GM03348 (cell line): ENCODE data around the gene AJUBA.
A peak's percentile ranks its signal among the peaks of the same experiment; 100 is the strongest.
"Not testable (repeated sequence)": the region's sequence is repeated elsewhere in the genome, so short reads cannot be mapped to it uniquely, and the experiment has no call there.

Experiments used
- DNase-seq: peaks from one replicate; pipeline ENCODE4 v3.0.0; 2012; ENCODE audit warnings: low spot score

Gene AJUBA

GRCh38 chr14:22982477-22983245, at the start of gene AJUBA:
Gene AJUBA, minus strand, starts transcription at chr14:22982551. Its CDS starts 285 bp downstream, at chr14:22982266.
- peak; percentile 97 for DNase-seq

- DNase-seq = no peak
These were observed 48.6 kb upstream of the AJUBA start for GRCh38 chr14:23030936-23031335.

GRCh38 chr14:23028799-23029198, 46.4 kb upstream of the AJUBA start:
- DNase-seq = no peak

- DNase-seq = no peak
These were observed 42.9 kb upstream of the AJUBA start for GRCh38 chr14:23025151-23025814.

GRCh38 chr14:23024612-23025075, 42.3 kb upstream of the AJUBA start:
- no peak for DNase-seq

- no peak for DNase-seq
These were observed 41.4 kb upstream of the AJUBA start for GRCh38 chr14:23023795-23024152.

- DNase-seq = no peak
These were observed 40.9 kb upstream of the AJUBA start for GRCh38 chr14:23023022-23023794.

GRCh38 chr14:23021889-23022442, 39.6 kb upstream of the AJUBA start:
- no peak for DNase-seq

- DNase-seq = no peak
These were observed 39.1 kb upstream of the AJUBA start for GRCh38 chr14:23021434-23021833.

- DNase-seq = no peak
These were observed 38.1 kb upstream of the AJUBA start for GRCh38 chr14:23020143-23021128.

- no peak for DNase-seq
These were observed 35.8 kb upstream of the AJUBA start for GRCh38 chr14:23018107-23018506.

GRCh38 chr14:23017091-23017490, 34.7 kb upstream of the AJUBA start:
- DNase-seq = no peak

- no peak for DNase-seq
These were observed 33.3 kb upstream of the AJUBA start for GRCh38 chr14:23015618-23016017.

GRCh38 chr14:23013749-23014054, 31.4 kb upstream of the AJUBA start:
- not testable (repeated sequence) for DNase-seq

- no peak for DNase-seq
These were observed 30.9 kb upstream of the AJUBA start for GRCh38 chr14:23013054-23013748.

GRCh38 chr14:23009939-23010726, 27.8 kb upstream of the AJUBA start, which contains the start of gene C14orf93:
Gene C14orf93, minus strand, starts transcription at chr14:23010143. Its CDS starts 11,120 bp downstream, at chr14:22999023.
- peak; percentile 96 for DNase-seq

GRCh38 chr14:23009483-23009938, 27.2 kb upstream of the AJUBA start:
- DNase-seq = no peak

GRCh38 chr14:23008831-23009230, 26.5 kb upstream of the AJUBA start:
- no peak for DNase-seq

- DNase-seq = peak; percentile 99
These were observed 24.4 kb upstream of the AJUBA start for GRCh38 chr14:23006544-23007419.
